Measurements from ENCODE around the gene LPXN.

LPXN gene

DNA sequence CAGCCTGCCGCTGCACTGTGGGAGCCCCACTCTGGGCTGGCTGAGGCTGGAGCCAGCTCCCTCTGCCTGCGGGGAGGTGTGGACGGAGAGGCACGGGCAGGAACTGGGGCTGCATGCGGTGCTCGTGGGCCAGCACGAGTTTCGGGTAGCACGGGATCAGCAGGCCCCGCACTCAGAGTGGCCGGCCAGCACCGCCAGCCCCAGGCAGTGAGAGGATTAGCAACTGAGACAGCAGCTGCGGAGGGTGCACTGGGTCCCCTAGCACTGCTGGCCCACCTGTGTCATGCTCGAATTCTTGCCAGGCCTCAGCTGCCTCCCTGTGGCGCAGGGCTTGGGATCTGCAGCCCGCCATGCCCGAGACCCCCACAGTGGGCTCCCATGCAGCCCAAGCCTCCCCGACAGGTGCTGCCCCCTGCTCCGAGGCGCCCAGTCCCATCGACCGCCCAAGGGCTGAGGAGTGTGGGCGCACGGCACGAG, 43.8 kb downstream of the LPXN start:
- TF ChIP-seq CTCF (IDR thresholded peaks at IDR 0.05; ENCODE audit: low read depth, low read length) = no peak

DNA sequence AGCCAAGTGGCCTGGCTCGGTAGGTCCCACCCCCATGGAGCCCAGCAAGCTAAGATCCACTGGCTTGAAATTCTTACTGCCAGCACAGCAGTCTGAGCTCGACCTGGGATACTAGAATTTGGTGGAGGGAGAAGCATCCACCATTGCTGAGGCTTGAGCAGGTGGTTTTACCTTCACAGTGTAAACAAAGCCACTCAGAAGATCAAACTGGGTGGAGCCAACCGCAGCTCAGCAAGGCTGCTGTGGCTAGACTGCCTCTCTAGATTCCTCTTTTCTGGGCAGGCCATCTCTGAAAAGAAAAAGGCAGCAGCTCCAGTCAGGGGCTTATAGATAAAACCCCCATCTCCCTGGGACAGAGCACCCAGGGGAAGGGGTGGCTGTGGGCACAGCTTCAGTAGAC, 45.4 kb downstream of the LPXN start:
- H3K4me3 ChIP-seq (ENCODE audit: low read depth, low read length) = no peak overlapping the region
- no peak for TF ChIP-seq CTCF (IDR thresholded peaks at IDR 0.05; ENCODE audit: low read depth, low read length)

More for the DNA sequence above, 43.8 kb downstream of the LPXN start:
- H3K4me3 ChIP-seq (ENCODE audit: low read depth, low read length) = no peak overlapping the region

DNA sequence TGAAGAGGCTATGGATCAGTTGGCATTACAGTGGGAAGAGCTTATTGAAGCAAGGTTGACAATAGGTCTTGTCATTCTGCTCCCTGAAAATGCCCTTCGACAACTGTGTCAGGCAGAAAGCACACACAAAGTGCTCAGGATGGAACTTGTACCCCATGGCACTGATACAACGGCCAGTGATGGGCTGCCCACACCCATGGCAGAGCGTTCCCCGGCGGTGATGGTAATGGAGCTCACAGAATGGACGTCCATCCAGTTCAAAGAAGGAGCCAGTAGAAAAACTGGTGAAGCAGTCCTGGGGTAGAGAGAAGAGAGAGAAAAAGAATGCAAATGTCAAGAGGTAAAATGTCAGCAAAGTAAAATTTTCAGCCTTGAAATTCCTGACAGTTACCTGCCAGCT, 48.2 kb downstream of the LPXN start:
- TF ChIP-seq CTCF (IDR thresholded peaks at IDR 0.05; ENCODE audit: low read depth, low read length) = no peak

GRCh38 chr11:58526721-58527120, 48.9 kb downstream of the LPXN start:
- no peak for TF ChIP-seq CTCF (IDR thresholded peaks at IDR 0.05; ENCODE audit: low read depth, low read length)
- no peak overlapping the region for H3K4me3 ChIP-seq (ENCODE audit: low read depth, low read length)

More for the DNA sequence above, 48.2 kb downstream of the LPXN start:
- H3K4me3 ChIP-seq (ENCODE audit: low read depth, low read length) = no peak overlapping the region

- no peak overlapping the region for H3K4me3 ChIP-seq (ENCODE audit: low read depth, low read length)
- no peak for TF ChIP-seq CTCF (IDR thresholded peaks at IDR 0.05; ENCODE audit: low read depth, low read length)
These were observed 50.5 kb downstream of the LPXN start for GRCh38 chr11:58525037-58525614.

GRCh38 chr11:58524232-58525036, 51.2 kb downstream of the LPXN start:
- H3K4me3 ChIP-seq (ENCODE audit: low read depth, low read length) = no peak overlapping the region; the same call in 1 of the 2 replicates
- peak; percentile 90 for TF ChIP-seq CTCF (IDR thresholded peaks at IDR 0.05; ENCODE audit: low read depth, low read length)

GRCh38 chr11:58513747-58514367, 61.8 kb downstream of the LPXN start:
- peak; percentile 66 for TF ChIP-seq CTCF (IDR thresholded peaks at IDR 0.05; ENCODE audit: low read depth, low read length)

More at GRCh38 chr11:58513747-58514367, 61.8 kb downstream of the LPXN start:
- no peak overlapping the region for H3K4me3 ChIP-seq (ENCODE audit: low read depth, low read length)
